ENCODE measurements around the gene ADAM12. TPM values are rescaled to one million over a fixed set of nuclear protein-coding genes. Genes with fewer than 3 reads are reported as not detected.

Gene ADAM12
- total and polyA plus RNA-seq, 10 of the 15 experiments (the other 5 are each of a cell fraction or from before 2014, with no cell fraction given): under 0.01 to 0.62 (median 0.04) TPM; not detected in 5

GRCh38 chr10:126114884-126115555 is 273.3 kb downstream of the ADAM12 start:
- intact Hi-C loops (cut with micrococcal nuclease; ENCODE audit: unreplicated experiment): no loop called here
- no peaks in the 10 kb centered on the region for H3K27me3 ChIP-seq (replicated peaks in 1 of 2; ENCODE audit: control insufficient read depth in 2 of 2, insufficient read depth in 2 of 2, low read length in 1 of 2)
- no peak for TF ChIP-seq CBX5 (IDR thresholded peaks at IDR 0.05; ENCODE audit: low read depth)
- TF ChIP-seq ATF7 (IDR thresholded peaks at IDR 0.05; ENCODE audit: low read depth): no peak
- no peak for TF ChIP-seq ETV6 (conservative IDR thresholded peaks at IDR 0.05 in 1 of 2, IDR thresholded peaks at IDR 0.05 in 1 of 2; ENCODE audit: borderline replicate concordance in 1 of 2, low read depth in 1 of 2)
- TF ChIP-seq TAF1 (IDR thresholded peaks at IDR 0.05; ENCODE audit: borderline replicate concordance, low read depth, low read length): no peak
- no peak for DNase-seq (ENCODE audit: low read depth, low spot score)
- H3K9me3 ChIP-seq (replicated peaks; ENCODE audit: control insufficient read depth, insufficient read depth, low read length): no peaks in the 10 kb centered on the region
- H3K79me2 ChIP-seq (ENCODE audit: control insufficient read depth, insufficient read depth, low read length): no peaks in the 10 kb centered on the region
- WGBS (ENCODE audit: insufficient coverage, insufficient replicate concordance, low lambda C conversion rate, missing lambda C conversion rate): 9% methylated on average over 8 of the region's 8 CpGs
- no peak overlapping the region for H3K9ac ChIP-seq (ENCODE audit: control insufficient read depth, insufficient read depth, low read length)
- H4K20me1 ChIP-seq (ENCODE audit: control insufficient read depth, insufficient read depth): no peaks in the 10 kb centered on the region
- H3K4me1 ChIP-seq (ENCODE audit: control insufficient read depth, insufficient read depth, low read length): no peaks in the 10 kb centered on the region
- in situ Hi-C loops (cut with MboI): no loop called here
- ChIA-PET CTCF (interaction anchor here (0.8 kb wide), 1 partner anchor 17 kb away, joined by 3 read pairs; no protein-coding TSS in a partner anchor), RAD21 (ENCODE audit: unreplicated experiment) (no interaction called here), SMC1A (ENCODE audit: uncharacterized antibody, unreplicated experiment) (interaction anchor here (0.9 kb wide), 1 partner anchor 79 kb away, joined by 3 read pairs; no protein-coding TSS in a partner anchor), POLR2A (no interaction called here)
- BruUV-seq (replicated peaks): no TSS peak
- no peak overlapping the region for H3K4me2 ChIP-seq (ENCODE audit: control insufficient read depth, insufficient read depth)
- ATAC-seq: no peak
- FAIRE-seq: no peak
- no peak overlapping the region for H2AFZ ChIP-seq (ENCODE audit: control insufficient read depth, low read depth, low read length)
- no peak overlapping the region for H3K4me3 ChIP-seq
- no peak overlapping the region for H3K27ac ChIP-seq (ENCODE audit: control insufficient read depth, insufficient read depth)
- H3K36me3 ChIP-seq (ENCODE audit: control insufficient read depth in 2 of 2, insufficient read depth in 2 of 2, low read length in 1 of 2): no peaks in the 10 kb centered on the region

GRCh38 chr10:126111516-126111915 is 276.8 kb downstream of the ADAM12 start:
- ChIA-PET CTCF (no interaction called here), SMC1A (ENCODE audit: uncharacterized antibody, unreplicated experiment) (no interaction called here), RAD21 (ENCODE audit: unreplicated experiment) (no interaction called here), POLR2A (no interaction called here)
- Histone ChIP-seq H3K9ac (ENCODE audit: control insufficient read depth, insufficient read depth, low read length) (no peak overlapping the region), H3K4me3 (no peak overlapping the region), H3K36me3 (ENCODE audit: control insufficient read depth in 2 of 2, insufficient read depth in 2 of 2, low read length in 1 of 2) (no peaks in the 10 kb centered on the region), H3K4me2 (ENCODE audit: control insufficient read depth, insufficient read depth) (no peak overlapping the region), H3K79me2 (ENCODE audit: control insufficient read depth, insufficient read depth, low read length) (no peaks in the 10 kb centered on the region), H3K9me3 (replicated peaks; ENCODE audit: control insufficient read depth, insufficient read depth, low read length) (no peaks in the 10 kb centered on the region), H2AFZ (ENCODE audit: control insufficient read depth, low read depth, low read length) (no peak overlapping the region), H3K4me1 (ENCODE audit: control insufficient read depth, insufficient read depth, low read length) (no peaks in the 10 kb centered on the region), H3K27me3 (replicated peaks in 1 of 2; ENCODE audit: control insufficient read depth in 2 of 2, insufficient read depth in 2 of 2, low read length in 1 of 2) (no peaks in the 10 kb centered on the region), H4K20me1 (ENCODE audit: control insufficient read depth, insufficient read depth) (no peaks in the 10 kb centered on the region), H3K27ac (ENCODE audit: control insufficient read depth, insufficient read depth) (no peak overlapping the region)
- FAIRE-seq (no peak), DNase-seq (ENCODE audit: low read depth, low spot score) (no peak), ATAC-seq (no peak)
- WGBS (ENCODE audit: insufficient coverage, insufficient replicate concordance, low lambda C conversion rate, missing lambda C conversion rate): 27% methylated on average over 6 of the region's 6 CpGs
- intact Hi-C loops (cut with micrococcal nuclease; ENCODE audit: unreplicated experiment) (no loop called here), in situ Hi-C loops (cut with MboI) (no loop called here)
- BruUV-seq (replicated peaks): no TSS peak
- TF ChIP-seq RB1 (IDR thresholded peaks at IDR 0.05; ENCODE audit: borderline replicate concordance) (no peak), E2F8 (IDR thresholded peaks at IDR 0.05; ENCODE audit: low read depth, partially characterized antibody) (no peak), POU2F2 (IDR thresholded peaks at IDR 0.05; ENCODE audit: borderline replicate concordance, low read depth, low read length) (no peak), TCF7 (IDR thresholded peaks at IDR 0.05; ENCODE audit: borderline replicate concordance) (no peak), E4F1 (IDR thresholded peaks at IDR 0.05; ENCODE audit: borderline replicate concordance, partially characterized antibody) (no peak), EZH2 (IDR thresholded peaks at IDR 0.05; ENCODE audit: borderline replicate concordance, control insufficient read depth, low read depth, low read length) (no peak), SRF (IDR thresholded peaks at IDR 0.05; ENCODE audit: low read depth in 2 of 2, low read length in 2 of 2) (no peak), SUZ12 (IDR thresholded peaks at IDR 0.05; ENCODE audit: unreplicated experiment) (no peak)

Data from GM12878 (cell line).